Measurements from ENCODE around the gene HEXA.
A peak's percentile ranks its signal among the peaks of the same experiment; 100 is the strongest.

The HEXA gene

GRCh38 chr15:72318408-72318942, 57.3 kb downstream of the HEXA start:
- no peak for DNase-seq

GRCh38 chr15:72315706-72316370, 60.0 kb downstream of the HEXA start:
- no peak for DNase-seq

DNA sequence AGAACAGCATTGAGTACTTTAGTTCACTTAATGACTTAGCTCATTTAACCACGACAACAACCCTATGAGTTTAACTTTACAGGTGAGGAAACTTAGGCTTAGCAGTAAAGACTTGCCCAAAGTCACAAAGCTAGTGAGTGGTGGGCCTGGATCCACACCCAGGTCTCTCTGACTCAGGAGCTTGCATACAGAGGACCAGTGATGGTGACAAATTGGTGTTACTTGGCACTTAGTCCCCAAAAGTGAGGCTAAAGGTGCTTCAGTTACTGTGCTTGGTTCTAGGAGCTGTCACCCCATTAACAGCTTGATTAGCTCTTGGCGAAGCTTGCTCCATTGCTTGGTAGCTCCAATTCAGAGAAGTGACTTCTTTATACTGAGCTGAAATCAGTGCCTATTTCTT, 61.9 kb downstream of the HEXA start:
- DNase-seq, result no peak

- no peak for DNase-seq
Observed at GRCh38 chr15:72313448-72313840, 62.4 kb downstream of the HEXA start.

DNA sequence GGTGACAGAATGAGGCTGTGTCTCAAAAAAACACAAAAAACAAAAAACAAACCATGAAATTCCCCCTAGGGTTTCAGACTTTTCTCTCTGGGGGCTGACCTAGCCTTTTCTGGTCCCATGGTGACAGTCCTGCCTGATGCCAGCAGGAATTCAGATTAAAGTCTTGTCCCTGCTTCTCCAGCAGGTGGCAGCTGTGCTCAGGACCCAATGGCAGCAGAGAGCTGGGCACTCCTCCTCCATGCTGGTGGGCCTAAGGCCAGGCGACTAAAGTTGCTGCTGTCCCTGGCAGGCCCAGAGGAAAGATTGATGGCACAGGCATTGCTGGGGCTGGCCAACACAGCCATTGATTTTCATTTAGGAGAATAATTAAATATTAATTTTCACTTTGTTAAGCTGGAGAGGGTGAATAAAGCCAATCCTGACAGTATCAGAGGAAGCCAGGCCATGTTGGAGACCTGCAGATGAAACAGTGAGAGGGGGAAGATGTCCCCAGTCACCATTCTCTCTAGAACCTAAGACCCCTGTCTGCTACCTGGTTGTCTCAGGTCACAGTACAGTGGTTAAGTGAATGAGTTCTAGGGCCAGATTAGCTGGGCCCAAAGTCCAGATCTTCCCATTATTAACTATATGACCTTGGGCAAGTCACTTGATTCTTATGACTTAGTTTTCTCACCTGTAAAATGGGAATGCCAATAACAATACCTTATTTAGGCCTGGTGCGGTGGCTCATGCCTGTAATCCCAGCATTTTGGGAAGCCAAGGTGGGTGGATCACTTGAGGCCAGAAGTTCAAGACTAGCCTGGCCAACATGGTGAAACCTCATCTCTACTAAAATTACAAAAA, 63.0 kb downstream of the HEXA start:
- DNase-seq, result peak; percentile 67

GRCh38 chr15:72307026-72307425, 68.8 kb downstream of the HEXA start:
- DNase-seq, result no peak

GRCh38 chr15:72306211-72306785, 69.5 kb downstream of the HEXA start:
- peak; percentile 95 for DNase-seq

DNA sequence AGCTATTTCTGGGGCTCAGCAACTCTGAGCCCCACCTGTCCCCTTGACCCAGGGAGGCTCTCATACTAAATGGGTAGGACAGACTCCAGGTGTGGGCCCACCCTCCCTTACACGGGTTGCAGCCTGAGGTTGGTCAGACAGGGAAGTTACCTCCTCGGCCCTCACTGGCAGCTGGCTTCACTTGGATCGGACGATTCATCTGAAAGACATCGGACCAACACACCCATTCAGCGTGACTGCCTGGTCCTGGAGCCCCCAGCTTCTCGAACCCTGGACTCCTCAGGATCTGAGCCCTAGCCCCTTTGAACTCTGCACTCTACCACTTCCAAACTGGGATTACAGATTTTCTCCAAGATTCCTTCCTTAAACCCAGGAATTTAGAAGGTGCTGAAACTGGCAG, 71.2 kb downstream of the HEXA start:
- DNase-seq, result no peak

- no peak for DNase-seq
Observed at GRCh38 chr15:72302955-72303354, 72.9 kb downstream of the HEXA start.
